Measurements from ENCODE around the gene HLA-DMB. TPM values are rescaled to one million over a fixed set of nuclear protein-coding genes. Genes with fewer than 3 reads are reported as not detected.

The HLA-DMB gene
- total RNA-seq (10 to 100 TPM in 1 of 2 donors, 1 to 10 TPM in 1; 8.1 to 13.1 TPM), polyA plus RNA-seq (1 to 10 TPM; 2.8 to 7.3 TPM)

- Histone ChIP-seq H3K36me3 (ENCODE audit: control insufficient read depth in 4 of 4, insufficient read depth in 3 of 4, low read depth in 1 of 4, low read length in 3 of 4) (no peaks in the 10 kb centered on the region), H3K4me3 (ENCODE audit: low read depth in 1 of 3, low read length in 3 of 3) (peak within 1 kb of the TSS in 2 of 3 donors; percentile 25 to 40), H3K9ac (ENCODE audit: low read depth in 1 of 2, low read length in 2 of 2) (peak within 1 kb of the TSS; percentile 8 to 55), H3K9me3 (ENCODE audit: control insufficient read depth in 4 of 4, low read length in 3 of 4) (no peaks in the 10 kb centered on the region), H3K4me1 (ENCODE audit: control insufficient read depth in 4 of 4, insufficient read depth in 4 of 4, low read length in 3 of 4) (peaks cover 0 to 8% (median 4%) of the 10 kb centered on the region in 4 donors), H3K27me3 (ENCODE audit: control insufficient read depth in 4 of 4, insufficient read depth in 4 of 4, low read length in 3 of 4) (no peaks in the 10 kb centered on the region), H3K27ac (ENCODE audit: low read depth in 1 of 2, low read length in 2 of 2) (peak within 1 kb of the TSS; percentile 39 to 77)
- DNase-seq (ENCODE audit: low spot score), result no peak
- no peak for TF ChIP-seq FOXA1 (IDR thresholded peaks at IDR 0.05)
- no peak for TF ChIP-seq ATF3 (IDR thresholded peaks at IDR 0.05)
- TF ChIP-seq EGR1 (IDR thresholded peaks at IDR 0.05; ENCODE audit: low read depth in 2 of 2), result no peak
- no peak for TF ChIP-seq HNF4A (conservative IDR thresholded peaks at IDR 0.05)
- no peak for TF ChIP-seq JUND (IDR thresholded peaks at IDR 0.05)
- TF ChIP-seq NR2F2 (IDR thresholded peaks at IDR 0.05), result no peak
- no peak for TF ChIP-seq FOXA2 (IDR thresholded peaks at IDR 0.05)
- no peak for TF ChIP-seq RXRA (IDR thresholded peaks at IDR 0.05)
- no peak for TF ChIP-seq RAD21 (IDR thresholded peaks at IDR 0.05)
- TF ChIP-seq TAF1 (conservative IDR thresholded peaks at IDR 0.05), result no peak
- no peak for TF ChIP-seq MAX (IDR thresholded peaks at IDR 0.05)
- no peak for TF ChIP-seq SP1 (IDR thresholded peaks at IDR 0.05)
- no peak for TF ChIP-seq HNF4G (IDR thresholded peaks at IDR 0.05)
- TF ChIP-seq CTCF (IDR thresholded peaks at IDR 0.05; ENCODE audit: low read depth, low read length, missing input control), result no peak
- no peak for TF ChIP-seq GABPA (IDR thresholded peaks at IDR 0.05 in 1 of 2, conservative IDR thresholded peaks at IDR 0.05 in 1 of 2)
- no peak for TF ChIP-seq REST (IDR thresholded peaks at IDR 0.05)
- no peak for TF ChIP-seq ZBTB33 (IDR thresholded peaks at IDR 0.05)
- no peak for TF ChIP-seq YY1 (IDR thresholded peaks at IDR 0.05)
- 10% methylated on average over 9 of the region's 9 CpGs for WGBS
Measured at GRCh38 chr6:32940656-32941213, at the start of gene HLA-DMB. Gene HLA-DMB (minus strand): TSS chr6:32941028. CDS start chr6:32940807, 221 bp downstream.

Measured in liver (tissue), 9 donors.